ENCODE measurements around the gene DUOXA2. TPM values are rescaled to one million over a fixed set of nuclear protein-coding genes. Genes with fewer than 3 reads are reported as not detected.

The DUOXA2 gene
- total RNA-seq, 1 experiment from 2014 or later, result not detected

DNA sequence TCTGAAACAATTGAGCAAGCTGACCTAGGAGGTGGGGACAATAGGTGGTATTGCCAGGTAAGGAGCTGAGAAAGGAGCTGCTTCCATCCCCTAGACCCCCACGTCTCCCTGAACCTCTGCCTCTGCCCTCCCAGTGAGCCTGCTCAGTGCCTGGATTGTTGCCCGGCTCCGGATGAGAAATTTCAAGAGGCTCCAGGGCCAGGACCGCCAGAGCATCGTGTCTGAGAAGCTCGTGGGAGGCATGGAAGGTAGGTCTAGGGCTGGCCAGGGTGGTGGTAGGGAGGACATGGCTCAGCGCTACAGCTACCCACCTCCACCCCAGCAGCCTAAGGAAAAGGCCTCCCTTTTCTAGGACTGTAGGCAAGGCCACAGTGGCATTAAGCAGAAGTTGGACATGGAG is 28.9 kb downstream of the DUOXA2 start (continued):
- TF ChIP-seq, protein P1, sequence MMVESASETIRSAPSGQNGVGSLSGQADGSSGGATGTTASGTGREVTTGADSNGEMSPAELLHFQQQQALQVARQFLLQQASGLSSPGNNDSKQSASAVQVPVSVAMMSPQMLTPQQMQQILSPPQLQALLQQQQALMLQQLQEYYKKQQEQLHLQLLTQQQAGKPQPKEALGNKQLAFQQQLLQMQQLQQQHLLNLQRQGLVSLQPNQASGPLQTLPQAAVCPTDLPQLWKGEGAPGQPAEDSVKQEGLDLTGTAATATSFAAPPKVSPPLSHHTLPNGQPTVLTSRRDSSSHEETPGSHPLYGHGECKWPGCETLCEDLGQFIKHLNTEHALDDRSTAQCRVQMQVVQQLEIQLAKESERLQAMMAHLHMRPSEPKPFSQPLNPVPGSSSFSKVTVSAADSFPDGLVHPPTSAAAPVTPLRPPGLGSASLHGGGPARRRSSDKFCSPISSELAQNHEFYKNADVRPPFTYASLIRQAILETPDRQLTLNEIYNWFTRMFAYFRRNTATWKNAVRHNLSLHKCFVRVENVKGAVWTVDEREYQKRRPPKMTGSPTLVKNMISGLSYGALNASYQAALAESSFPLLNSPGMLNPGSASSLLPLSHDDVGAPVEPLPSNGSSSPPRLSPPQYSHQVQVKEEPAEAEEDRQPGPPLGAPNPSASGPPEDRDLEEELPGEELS (CRISPR knock-in tag; IDR thresholded peaks at IDR 0.05), result no peak
- TF ChIP-seq, protein P2, sequence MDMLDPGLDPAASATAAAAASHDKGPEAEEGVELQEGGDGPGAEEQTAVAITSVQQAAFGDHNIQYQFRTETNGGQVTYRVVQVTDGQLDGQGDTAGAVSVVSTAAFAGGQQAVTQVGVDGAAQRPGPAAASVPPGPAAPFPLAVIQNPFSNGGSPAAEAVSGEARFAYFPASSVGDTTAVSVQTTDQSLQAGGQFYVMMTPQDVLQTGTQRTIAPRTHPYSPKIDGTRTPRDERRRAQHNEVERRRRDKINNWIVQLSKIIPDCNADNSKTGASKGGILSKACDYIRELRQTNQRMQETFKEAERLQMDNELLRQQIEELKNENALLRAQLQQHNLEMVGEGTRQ (CRISPR knock-in tag; IDR thresholded peaks at IDR 0.05), result no peak
- TF ChIP-seq, protein P3, sequence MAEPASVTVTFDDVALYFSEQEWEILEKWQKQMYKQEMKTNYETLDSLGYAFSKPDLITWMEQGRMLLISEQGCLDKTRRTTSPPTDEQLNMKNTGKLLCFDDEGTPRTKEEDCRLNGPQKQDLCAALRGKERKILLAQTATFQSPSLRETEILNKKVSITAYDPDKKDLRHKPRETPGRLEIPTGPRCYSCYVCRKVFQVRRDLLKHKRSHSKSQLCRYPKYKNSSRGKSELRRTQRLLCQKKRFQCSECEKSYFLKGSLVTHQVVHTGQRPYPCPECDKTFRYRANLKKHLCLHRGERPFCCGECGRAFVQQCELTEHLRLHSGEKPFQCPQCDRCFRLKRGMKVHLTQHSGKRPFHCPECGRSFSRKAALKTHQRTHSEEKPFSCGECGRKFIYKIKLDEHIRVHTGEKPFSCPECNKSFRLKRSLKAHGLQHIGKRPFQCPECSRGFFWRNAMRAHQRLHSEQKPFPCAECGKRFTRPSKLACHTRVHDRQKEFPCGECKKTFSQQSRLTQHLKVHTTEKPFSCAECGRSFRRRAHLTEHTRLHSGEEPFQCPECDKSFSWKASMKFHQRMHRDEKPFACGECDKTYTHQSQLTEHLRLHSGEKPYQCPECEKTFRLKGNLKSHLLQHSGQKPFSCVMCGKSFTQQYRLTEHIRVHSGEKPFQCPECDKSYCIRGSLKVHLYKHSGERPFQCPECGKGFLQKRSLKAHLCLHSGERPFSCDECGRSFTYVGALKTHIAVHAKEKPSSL (CRISPR knock-in tag; conservative IDR thresholded peaks at IDR 0.05), result no peak
- TF ChIP-seq, protein P4, sequence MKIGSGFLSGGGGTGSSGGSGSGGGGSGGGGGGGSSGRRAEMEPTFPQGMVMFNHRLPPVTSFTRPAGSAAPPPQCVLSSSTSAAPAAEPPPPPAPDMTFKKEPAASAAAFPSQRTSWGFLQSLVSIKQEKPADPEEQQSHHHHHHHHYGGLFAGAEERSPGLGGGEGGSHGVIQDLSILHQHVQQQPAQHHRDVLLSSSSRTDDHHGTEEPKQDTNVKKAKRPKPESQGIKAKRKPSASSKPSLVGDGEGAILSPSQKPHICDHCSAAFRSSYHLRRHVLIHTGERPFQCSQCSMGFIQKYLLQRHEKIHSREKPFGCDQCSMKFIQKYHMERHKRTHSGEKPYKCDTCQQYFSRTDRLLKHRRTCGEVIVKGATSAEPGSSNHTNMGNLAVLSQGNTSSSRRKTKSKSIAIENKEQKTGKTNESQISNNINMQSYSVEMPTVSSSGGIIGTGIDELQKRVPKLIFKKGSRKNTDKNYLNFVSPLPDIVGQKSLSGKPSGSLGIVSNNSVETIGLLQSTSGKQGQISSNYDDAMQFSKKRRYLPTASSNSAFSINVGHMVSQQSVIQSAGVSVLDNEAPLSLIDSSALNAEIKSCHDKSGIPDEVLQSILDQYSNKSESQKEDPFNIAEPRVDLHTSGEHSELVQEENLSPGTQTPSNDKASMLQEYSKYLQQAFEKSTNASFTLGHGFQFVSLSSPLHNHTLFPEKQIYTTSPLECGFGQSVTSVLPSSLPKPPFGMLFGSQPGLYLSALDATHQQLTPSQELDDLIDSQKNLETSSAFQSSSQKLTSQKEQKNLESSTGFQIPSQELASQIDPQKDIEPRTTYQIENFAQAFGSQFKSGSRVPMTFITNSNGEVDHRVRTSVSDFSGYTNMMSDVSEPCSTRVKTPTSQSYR (CRISPR knock-in tag; IDR thresholded peaks at IDR 0.05), result no peak
- TF ChIP-seq NFATC4 (CRISPR knock-in tag; IDR thresholded peaks at IDR 0.05) (no peak), TP53 (CRISPR knock-in tag; IDR thresholded peaks at IDR 0.05) (no peak), ELF4 (CRISPR knock-in tag; IDR thresholded peaks at IDR 0.05; ENCODE audit: low read depth) (no peak)

DNA sequence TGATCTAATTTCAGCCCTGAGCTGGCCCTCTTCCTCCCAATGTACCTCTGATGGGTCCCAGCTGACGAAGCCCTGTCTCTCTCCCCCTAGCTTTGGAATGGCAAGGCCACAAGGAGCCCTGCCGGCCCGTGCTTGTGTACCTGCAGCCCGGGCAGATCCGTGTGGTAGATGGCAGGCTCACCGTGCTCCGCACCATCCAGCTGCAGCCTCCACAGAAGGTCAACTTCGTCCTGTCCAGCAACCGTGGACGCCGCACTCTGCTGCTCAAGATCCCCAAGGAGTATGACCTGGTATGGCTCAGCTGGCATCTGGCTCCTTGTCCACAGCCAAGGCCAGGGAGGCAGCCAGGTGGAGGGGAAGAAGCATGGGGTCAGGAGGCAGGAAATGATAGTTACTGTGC is 29.8 kb downstream of the DUOXA2 start:
- no peak overlapping the region for H3K4me3 Mint-ChIP-seq
- no peaks in the 10 kb centered on the region for H3K9me3 Mint-ChIP-seq
- H3K4me1 Mint-ChIP-seq, result peaks cover 2% of the 10 kb centered on the region; the same call in 1 of the 2 replicates
- POLR2A ChIA-PET, result no interaction called here
- ATAC-seq, result no peak; the same call in 1 of the 2 replicates
- H3K36me3 Mint-ChIP-seq, result no peaks in the 10 kb centered on the region
- H3K27me3 Mint-ChIP-seq (ENCODE audit: low read depth), result peaks cover 15% of the 10 kb centered on the region
- CTCF ChIA-PET, result interaction anchor here (2.0 to 2.6 kb wide), 3 partner anchors 17 to 26 kb away, joined by 6 to 9 read pairs (median 7); no protein-coding TSS in a partner anchor
- TF ChIP-seq, protein P5, sequence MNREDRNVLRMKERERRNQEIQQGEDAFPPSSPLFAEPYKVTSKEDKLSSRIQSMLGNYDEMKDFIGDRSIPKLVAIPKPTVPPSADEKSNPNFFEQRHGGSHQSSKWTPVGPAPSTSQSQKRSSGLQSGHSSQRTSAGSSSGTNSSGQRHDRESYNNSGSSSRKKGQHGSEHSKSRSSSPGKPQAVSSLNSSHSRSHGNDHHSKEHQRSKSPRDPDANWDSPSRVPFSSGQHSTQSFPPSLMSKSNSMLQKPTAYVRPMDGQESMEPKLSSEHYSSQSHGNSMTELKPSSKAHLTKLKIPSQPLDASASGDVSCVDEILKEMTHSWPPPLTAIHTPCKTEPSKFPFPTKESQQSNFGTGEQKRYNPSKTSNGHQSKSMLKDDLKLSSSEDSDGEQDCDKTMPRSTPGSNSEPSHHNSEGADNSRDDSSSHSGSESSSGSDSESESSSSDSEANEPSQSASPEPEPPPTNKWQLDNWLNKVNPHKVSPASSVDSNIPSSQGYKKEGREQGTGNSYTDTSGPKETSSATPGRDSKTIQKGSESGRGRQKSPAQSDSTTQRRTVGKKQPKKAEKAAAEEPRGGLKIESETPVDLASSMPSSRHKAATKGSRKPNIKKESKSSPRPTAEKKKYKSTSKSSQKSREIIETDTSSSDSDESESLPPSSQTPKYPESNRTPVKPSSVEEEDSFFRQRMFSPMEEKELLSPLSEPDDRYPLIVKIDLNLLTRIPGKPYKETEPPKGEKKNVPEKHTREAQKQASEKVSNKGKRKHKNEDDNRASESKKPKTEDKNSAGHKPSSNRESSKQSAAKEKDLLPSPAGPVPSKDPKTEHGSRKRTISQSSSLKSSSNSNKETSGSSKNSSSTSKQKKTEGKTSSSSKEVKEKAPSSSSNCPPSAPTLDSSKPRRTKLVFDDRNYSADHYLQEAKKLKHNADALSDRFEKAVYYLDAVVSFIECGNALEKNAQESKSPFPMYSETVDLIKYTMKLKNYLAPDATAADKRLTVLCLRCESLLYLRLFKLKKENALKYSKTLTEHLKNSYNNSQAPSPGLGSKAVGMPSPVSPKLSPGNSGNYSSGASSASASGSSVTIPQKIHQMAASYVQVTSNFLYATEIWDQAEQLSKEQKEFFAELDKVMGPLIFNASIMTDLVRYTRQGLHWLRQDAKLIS (CRISPR knock-in tag; IDR thresholded peaks at IDR 0.05; ENCODE audit: borderline replicate concordance), result no peak
- TF ChIP-seq, protein P6, sequence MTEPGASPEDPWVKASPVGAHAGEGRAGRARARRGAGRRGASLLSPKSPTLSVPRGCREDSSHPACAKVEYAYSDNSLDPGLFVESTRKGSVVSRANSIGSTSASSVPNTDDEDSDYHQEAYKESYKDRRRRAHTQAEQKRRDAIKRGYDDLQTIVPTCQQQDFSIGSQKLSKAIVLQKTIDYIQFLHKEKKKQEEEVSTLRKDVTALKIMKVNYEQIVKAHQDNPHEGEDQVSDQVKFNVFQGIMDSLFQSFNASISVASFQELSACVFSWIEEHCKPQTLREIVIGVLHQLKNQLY (CRISPR knock-in tag; IDR thresholded peaks at IDR 0.05), result no peak
- TF ChIP-seq, protein P4 (CRISPR knock-in tag; IDR thresholded peaks at IDR 0.05), result no peak
- TF ChIP-seq, protein P7, sequence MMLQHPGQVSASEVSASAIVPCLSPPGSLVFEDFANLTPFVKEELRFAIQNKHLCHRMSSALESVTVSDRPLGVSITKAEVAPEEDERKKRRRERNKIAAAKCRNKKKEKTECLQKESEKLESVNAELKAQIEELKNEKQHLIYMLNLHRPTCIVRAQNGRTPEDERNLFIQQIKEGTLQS (CRISPR knock-in tag; conservative IDR thresholded peaks at IDR 0.05), result no peak
- no peak for DNase-seq (ENCODE audit: low spot score)
- no peak overlapping the region for H3K27ac Mint-ChIP-seq
